GM12892 (cell line): ENCODE measurements around the gene STXBP4.
"Not testable (repeated sequence)": the region's sequence is repeated elsewhere in the genome, so short reads cannot be mapped to it uniquely, and the experiment has no call there.

ENCODE experiments used
- DNase-seq: peaks from one replicate; pipeline ENCODE4 v3.0.0; 2011; ENCODE audit not compliant: insufficient read length
- FAIRE-seq: peaks from 2 replicates; lab custom pipeline; 2011; peaks lifted over from hg19 to GRCh38; lab: Jason Lieb, UNC
- POLR2A ChIP-seq: IDR thresholded peaks from 2 replicates; pipeline ENCODE4 v1.6.1; 2011; ENCODE audit warnings: low read depth, low read length, control low read depth
- POLR2AphosphoS5 ChIP-seq: IDR thresholded peaks from 2 replicates; pipeline ENCODE4 v1.6.1; 2011; ENCODE audit warnings: low read depth, low read length, control low read depth
- TAF1 ChIP-seq: IDR thresholded peaks from 2 replicates; pipeline ENCODE4 v1.6.1; 2011; ENCODE audit warnings: low read depth, mild to moderate bottlenecking, control low read depth, low read length, borderline replicate concordance

STXBP4 gene

DNA sequence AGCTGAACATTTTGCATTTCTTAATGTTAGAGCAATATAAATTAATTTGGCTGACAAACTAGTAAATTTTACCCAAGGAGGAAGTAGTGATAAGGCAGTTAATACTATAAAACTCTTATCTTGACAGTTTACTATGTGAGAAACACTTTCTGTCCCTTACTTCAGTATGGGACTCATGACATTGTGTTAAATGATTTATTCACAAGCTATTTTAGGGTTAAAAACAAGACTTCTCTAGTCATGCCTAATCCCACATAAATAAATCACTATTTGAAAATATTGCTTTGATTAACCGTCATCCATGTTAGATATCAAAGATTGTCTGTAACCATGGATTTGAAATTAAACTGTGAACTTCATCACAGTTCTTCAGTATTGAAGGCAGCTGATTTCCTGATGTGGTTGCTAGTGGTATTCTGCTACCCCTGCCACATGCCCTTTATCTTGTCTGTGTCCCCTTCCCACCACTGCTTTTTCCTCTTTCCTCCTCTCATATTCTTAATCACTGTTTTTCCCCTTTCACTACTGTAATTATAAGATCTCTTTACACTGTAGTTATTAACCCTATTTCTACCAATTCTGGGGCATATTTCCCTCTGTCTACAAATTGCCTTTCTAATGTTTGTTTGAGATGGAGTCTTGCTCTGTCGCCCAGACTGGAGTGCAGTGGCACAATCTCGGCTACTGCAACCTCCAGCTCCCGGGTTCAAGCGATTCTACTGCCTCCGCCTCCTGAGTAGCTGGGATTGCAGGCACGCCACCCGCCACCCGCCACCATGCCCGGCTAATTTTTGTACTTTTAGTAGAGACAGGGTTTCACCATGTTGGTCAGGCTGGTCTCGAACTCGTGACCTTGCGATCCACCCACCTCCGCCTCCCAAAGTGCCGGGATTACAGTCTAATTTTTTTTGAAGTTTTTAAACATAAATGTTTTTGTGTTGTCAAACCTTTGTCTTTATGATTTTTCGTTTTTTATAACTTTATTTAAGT lies 95.6 kb downstream of the STXBP4 start:
- FAIRE-seq (no peak), DNase-seq (no peak)
- TF ChIP-seq TAF1 (no peak), POLR2A (no peak)

DNA sequence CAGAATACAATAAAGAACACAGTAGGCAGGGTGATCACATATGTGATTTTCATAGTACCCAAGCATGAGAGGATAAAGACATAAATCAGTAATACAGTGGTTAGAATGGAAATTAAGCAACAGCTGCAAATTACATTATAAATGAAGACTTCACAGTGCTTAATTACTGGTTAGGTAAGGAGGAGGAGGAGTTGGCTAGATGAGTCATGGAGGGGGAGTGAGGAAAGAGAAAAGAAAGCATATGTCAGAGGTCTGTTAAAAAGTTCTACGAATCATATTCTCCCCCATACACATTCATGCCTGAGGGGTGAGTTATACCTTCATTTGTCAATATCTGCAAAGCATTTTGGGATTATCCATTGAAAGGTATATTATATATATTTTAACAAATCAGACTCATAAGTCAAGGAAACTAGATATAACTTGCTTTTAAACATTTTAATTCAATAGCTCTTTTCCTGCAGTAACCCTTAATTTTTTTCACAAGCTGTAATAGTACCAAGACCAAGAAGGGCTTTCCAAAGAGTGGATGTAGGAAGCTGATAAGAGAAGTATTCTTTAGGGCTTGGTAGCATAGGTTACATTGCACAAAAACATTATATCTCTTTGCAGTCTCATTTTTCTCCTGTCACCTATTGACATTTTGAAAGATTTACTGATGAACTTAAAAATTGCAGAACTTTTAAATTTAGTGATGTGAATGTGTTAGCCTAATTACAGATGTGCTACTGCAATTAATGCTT lies 99.3 kb downstream of the STXBP4 start:
- TF ChIP-seq POLR2AphosphoS5, result no peak
- TF ChIP-seq POLR2A, result no peak
- no peak for TF ChIP-seq TAF1
- DNase-seq (no peak), FAIRE-seq (no peak)

- TF ChIP-seq POLR2A (no peak), POLR2AphosphoS5 (no peak), TAF1 (no peak)
- no peak for FAIRE-seq
- no peak for DNase-seq
These were observed 100.6 kb downstream of the STXBP4 start for GRCh38 chr17:55068862-55069811.

- DNase-seq, result no peak
- no peak for TF ChIP-seq TAF1
- TF ChIP-seq POLR2AphosphoS5, result no peak
- no peak for TF ChIP-seq POLR2A
- no peak for FAIRE-seq
These were observed 101.5 kb downstream of the STXBP4 start for GRCh38 chr17:55069983-55070529.

DNA sequence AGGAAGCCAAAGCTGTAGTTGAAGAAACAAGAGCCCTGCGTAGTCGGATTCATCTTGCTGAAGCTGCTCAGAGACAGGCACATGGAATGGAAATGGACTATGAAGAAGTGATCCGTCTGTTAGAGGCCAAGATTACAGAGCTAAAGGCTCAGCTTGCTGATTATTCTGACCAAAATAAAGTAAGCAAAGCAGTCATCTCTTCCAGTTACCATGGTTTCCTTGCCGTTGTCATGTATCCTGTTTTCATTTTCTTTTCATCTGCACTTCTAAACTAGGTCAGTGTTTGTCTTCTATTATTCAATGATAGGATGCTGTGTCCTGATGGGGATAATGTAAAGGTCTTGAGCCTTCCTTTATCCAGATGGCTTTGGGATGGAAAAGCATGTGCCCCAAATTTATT lies 104.3 kb downstream of the STXBP4 start:
- FAIRE-seq, result no peak

DNA sequence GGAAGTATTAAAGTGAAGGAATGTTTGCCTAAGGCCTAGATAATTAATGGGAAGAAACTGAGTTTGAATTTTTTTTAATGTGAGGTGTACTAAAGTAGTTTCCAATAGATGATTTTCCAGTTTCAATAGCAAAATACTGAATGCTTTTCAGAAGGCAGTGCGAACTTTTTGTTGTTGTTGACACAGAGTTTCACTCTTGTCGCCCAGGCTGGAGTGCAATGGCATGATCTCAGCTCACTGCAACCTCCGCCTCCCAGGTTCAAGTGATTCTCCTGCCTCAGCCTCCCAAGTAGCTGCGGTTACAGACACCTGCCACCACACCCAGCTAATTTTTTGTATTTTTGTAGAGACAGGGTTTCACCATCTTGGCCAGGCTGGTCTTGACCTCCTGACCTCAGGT lies 104.9 kb downstream of the STXBP4 start:
- not testable (repeated sequence) for DNase-seq, FAIRE-seq

More for the DNA sequence above, 104.3 kb downstream of the STXBP4 start:
- TF ChIP-seq POLR2A (no peak), TAF1 (no peak), POLR2AphosphoS5 (no peak)
- DNase-seq, result no peak

DNA sequence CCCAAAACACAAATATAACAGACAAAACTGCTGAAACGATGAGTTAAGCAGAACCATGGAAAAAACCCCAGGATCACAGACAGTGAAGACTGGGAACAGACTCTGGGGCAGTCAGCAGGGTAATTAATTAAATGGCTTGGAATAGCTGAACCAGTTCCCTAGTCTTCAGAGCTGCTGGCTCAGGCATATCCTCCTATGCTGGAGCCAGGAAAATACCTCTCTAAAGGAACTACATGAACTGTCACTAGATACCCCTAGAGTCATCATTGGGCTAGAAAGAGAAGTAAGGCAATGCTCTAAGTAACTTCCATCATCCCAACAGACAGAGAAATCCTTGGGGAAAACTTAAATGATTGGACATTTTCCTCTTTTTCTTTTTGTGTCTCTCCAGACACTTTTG lies 113.0 kb downstream of the STXBP4 start:
- DNase-seq (no peak), FAIRE-seq (no peak)
- TF ChIP-seq POLR2AphosphoS5 (no peak), TAF1 (no peak), POLR2A (no peak)

- FAIRE-seq (peak; percentile 58), DNase-seq (no peak)
- no peak for TF ChIP-seq POLR2A
- TF ChIP-seq POLR2AphosphoS5, result no peak
- TF ChIP-seq TAF1, result no peak
These were observed 118.1 kb downstream of the STXBP4 start for GRCh38 chr17:55086635-55087058.

DNA sequence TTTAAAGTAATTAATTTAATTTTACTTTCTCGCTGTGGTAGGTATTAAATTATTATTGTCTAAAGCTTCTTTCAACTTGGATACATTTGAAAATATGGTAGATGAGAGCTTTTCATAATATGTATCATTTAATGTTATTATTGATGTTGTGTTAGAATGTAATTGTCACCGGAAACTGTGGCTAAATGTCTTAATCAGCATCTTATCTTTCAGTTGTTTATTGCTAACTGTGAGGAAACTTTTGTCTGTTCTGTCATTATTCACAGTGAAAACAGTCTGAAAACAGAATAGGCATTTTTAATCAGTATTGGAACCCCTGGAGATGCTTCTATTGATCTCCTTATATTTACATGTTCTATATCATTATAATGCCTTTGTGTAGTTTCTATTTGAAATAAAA lies 120.7 kb downstream of the STXBP4 start:
- no peak for TF ChIP-seq POLR2A
- FAIRE-seq (no peak), DNase-seq (no peak)

- FAIRE-seq, result peak; percentile 95
- TF ChIP-seq POLR2A, result no peak
- TF ChIP-seq POLR2AphosphoS5, result no peak
- no peak for TF ChIP-seq TAF1
- peak; percentile 5 for DNase-seq
These were observed 121.5 kb downstream of the STXBP4 start for GRCh38 chr17:55090079-55090492.

DNA sequence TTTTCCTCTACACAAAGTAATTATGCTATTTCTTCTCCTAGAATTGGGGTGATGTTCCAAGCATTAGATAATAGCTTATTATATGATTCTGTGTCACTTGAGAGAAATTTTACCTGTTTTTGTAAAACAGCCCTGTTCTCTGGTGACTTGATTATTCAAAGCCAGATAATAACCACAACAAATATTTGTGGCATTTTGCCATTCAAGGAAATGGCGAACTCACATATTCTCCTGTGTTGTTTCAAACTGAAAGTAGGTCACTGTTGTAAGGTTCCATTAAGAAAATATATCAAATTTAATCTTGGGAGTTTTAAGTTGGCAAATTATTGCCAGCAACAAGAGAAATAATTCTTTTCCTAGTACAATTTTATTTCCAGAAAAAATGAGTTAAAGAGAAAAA lies 124.8 kb downstream of the STXBP4 start:
- TF ChIP-seq POLR2A (no peak), POLR2AphosphoS5 (no peak), TAF1 (no peak)
- DNase-seq, result no peak
- FAIRE-seq, result no peak
